ENCODE measurements around the gene FRMD4B.

GRCh38 chr3:69290006-69290405 is 95.9 kb downstream of the FRMD4B start:
- no peak for TF ChIP-seq CTCF (IDR thresholded peaks at IDR 0.05)
- no peak for TF ChIP-seq TCF7L2 (IDR thresholded peaks at IDR 0.05; ENCODE audit: low read depth, low read length)
